Measurements from ENCODE around the gene CLMN.

Gene CLMN

DNA sequence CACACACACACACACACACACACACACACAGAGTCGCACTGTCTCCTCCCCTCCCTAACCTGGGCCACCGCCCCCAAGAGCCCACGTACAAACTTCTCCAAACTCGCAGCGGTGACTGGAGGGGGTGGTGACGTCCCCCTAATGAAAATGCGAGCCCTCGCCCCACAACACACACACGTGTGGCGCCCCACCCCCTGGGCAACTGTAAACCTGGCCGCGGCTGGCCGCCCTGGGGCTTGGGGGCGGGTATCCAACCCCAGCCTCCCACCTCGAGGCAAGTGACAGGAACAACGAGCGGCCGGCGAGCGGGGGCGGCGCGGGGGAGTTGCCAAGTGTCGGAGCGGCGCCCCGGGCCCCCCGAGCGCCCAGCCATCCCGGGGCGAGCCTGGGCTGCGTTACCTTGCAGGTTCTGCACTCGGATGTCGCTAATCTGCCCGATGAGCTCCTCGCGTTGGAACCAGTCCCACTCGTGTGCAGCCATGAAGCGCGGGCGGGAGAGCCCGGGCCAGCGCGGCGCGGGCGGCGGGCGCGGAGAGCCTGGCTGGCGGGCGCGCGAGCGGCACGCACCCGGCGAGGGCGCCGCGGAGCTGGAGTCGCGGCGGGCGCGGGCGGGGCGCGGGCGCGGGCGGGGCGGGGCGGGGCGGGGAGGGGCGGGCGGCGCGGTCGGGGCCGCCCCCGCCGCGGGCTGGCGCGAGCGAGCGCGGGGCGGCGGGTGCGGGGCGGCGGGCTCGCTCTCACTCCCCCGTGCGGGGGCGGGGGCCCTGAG lies at the start of gene CLMN:
CLMN (minus strand) TSS at position 597 of the 766 bp plus-strand sequence; CDS start at position 481, 116 bp downstream.
- DNase-seq = peak; percentile 23

GRCh38 chr14:95365401-95365800 lies 45.7 kb upstream of the CLMN start:
- no peak for DNase-seq

GRCh38 chr14:95364481-95365209 lies 44.9 kb upstream of the CLMN start:
- no peak for DNase-seq

DNA sequence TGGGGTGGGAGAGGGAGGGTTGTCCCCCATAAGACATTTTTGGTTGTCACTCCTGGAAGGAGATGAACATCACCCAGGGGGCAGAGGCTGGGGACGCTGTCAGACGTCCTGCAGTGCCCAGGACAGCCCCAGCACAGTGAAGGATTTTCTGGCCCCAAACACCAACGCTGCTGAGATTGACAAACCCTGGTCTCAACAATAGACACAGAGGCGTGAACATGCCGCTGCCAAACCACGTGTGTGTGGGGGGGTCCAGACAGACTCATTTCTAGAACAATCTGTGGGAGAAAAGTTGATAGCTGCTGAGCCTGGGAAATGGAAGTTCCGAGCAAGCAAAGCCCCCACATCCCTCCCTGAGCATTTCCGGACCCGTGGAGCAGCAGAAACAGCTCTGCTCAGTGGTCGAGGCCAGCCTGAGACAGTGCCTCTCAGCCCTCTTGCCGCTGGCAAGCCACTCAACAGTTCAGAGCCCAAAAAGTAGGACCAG lies 43.8 kb upstream of the CLMN start:
- no peak for DNase-seq

- DNase-seq = no peak
Measured at GRCh38 chr14:95362138-95362494, 42.4 kb upstream of the CLMN start.

DNA sequence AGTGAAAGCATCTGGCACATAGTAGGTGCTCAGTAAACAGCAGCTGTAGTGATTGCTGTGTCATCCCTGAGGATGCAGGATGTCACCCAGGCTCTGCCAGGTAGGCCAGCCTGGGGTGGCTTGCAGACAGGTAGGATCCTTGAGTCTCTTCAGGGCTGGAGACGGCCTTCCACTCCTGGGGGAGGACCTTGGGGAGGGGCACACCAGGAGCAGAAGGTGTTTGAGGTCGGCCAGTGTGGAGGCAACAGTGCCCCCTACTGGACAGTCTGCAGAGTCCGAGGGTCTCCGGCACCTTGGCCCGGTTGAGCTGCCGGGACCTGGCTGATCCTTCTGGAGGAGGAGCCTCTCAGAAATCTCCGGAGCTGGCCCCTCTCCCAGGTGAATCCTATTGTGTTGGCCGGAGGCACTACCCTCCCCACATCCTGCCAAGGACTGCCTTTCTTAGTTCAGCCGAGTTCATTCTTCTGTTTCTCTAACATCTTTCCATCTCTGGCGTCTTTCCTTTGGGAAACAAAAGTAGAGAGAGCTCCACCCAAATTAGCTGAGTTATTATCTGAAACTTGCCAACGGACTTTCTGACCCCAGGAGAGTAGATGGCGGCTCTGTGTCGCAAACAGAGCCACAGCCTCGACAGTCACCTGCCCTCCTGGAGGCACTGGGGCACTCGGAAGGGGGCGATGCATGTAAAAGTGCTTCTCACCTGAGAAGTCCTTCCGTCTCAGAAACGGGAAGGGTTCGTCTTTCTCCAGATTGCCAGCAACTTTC lies 41.8 kb upstream of the CLMN start:
- DNase-seq = peak; percentile 37

DNA sequence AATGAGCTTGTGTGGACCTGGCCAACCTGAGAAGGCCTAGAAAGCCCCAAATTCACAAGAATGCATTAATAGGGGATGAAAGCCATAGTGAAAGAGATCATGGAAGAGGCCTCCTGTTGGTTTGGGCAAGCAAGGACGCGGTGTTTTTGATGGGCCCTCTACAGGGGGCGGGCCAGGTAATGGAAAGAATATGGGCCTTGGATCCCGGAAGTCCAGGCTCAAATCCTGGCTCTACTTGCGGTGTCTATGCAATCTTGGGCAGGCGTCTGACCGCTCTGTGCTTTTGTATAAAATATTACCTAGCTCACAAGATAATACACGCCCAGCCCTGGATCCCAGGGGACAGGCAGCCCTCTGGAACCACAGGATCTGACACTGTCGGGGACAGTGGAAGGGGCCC lies 41.1 kb upstream of the CLMN start:
- no peak for DNase-seq

- no peak for DNase-seq
Measured at GRCh38 chr14:95359994-95360826, 40.5 kb upstream of the CLMN start.

- no peak for DNase-seq
Measured at GRCh38 chr14:95356245-95356869, 36.6 kb upstream of the CLMN start.

DNA sequence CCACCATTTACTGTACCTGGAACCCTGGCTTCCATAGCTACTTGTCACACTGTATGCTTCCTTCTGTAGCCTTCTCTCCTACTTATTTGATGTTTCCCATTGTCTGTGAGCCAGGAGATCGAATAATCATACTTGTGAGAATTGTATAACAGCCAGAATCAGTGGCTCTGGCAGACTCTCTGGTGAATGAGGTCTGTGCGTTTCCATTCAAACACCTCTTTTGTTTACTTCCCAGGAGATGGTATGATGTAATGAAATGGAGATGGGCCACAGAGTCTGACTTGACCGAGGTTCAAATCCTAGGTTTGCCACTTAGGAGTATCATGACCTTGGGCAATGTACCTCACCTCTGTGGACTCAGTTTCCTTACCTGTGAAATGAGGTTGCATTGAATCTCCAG lies 35.7 kb upstream of the CLMN start:
- DNase-seq = no peak

GRCh38 chr14:95354834-95355233 lies 35.1 kb upstream of the CLMN start:
- DNase-seq = no peak

- DNase-seq = no peak
Measured at GRCh38 chr14:95353664-95354063, 34.0 kb upstream of the CLMN start.

- DNase-seq = no peak
Measured at GRCh38 chr14:95353007-95353406, 33.3 kb upstream of the CLMN start.

DNA sequence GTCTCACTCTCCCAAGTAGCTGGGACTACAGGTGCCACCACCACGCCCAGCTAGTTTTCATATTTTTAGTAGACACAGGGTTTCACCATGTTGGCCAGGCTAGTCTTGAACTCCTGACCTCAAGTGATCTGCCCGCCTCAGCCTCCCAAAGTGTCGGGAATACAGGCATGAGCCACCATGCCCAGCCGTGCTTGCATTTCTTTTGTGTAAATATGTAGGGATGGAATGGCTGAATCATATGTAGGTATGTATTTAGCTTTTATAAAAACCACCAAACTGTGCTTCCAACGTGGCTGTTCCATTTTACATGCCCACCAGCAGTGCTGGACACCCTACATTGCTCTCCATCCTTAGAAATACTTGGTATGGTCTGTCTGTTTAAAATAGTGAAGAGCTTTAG lies 32.8 kb upstream of the CLMN start:
- DNase-seq = no peak

DNA sequence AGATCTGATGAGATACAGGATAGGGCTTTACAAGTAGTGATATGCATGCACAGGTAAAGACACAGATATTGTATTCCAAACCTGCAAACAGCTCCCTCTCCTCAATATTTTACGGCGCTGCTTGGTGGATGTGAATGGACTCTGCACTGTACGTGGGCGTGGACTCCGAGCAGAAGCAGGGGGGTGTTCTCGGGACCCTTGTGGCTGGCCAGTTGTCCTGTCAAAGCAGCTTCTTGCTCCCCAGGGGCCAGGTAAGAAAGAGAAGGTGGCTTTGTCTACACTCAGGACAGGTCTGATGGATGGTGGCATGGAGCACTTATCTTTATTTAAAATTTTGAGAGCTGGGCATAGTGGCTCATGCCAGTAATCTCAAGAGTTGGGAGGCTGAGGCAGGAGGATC lies 29.5 kb upstream of the CLMN start:
- no peak for DNase-seq

DNA sequence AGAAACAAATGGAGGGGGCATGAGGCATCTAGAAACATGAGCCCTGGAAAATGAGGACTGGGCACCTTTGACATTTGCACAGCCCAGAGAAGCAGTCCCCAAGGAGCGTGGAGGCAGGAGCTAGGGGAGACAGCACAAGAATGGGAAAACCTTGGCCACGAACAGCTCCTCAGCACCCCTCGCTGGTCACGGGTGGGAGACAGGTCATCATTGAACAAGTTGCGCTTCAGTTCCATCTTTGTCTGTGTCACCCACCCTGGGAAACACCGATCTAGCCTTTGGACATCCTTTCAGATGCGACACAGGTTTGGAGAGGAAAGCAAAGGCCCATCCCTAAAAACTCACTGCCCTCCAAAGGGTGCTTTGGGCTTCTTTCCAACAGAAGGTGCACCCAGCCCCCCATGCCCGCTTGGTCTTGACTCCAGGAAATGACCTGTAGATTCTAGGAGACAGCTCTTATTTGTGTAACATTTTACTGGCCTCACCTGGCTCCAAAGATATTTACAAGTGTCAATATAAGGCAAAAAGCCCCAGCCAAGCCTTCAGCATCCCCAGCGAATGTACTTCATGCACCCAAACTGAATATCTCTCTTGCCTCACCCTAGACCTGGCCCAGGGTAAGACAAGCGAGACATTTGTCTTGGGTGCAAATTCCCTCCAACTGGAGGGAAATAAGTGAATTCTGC lies 28.8 kb upstream of the CLMN start:
- DNase-seq = no peak

DNA sequence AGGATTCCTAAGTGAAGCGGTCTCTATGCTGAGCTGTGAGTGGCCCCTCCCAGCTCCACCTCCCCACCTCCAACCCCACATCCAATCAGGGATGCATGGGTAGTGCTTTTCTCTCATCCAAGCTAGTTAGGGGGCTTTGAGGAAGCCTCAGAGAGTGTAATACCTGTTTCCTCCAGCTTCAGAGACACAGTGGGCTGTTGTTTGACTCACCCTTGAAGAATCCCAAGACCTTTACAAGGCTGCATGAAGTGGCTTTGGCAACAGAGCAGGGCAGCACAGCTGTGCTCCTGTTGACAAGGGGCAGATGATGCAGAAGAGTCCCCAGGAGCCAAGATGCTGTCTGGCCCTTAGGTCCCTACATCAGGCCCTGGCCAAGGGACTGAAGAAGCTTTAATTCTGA lies 27.1 kb upstream of the CLMN start:
- DNase-seq = no peak

DNA sequence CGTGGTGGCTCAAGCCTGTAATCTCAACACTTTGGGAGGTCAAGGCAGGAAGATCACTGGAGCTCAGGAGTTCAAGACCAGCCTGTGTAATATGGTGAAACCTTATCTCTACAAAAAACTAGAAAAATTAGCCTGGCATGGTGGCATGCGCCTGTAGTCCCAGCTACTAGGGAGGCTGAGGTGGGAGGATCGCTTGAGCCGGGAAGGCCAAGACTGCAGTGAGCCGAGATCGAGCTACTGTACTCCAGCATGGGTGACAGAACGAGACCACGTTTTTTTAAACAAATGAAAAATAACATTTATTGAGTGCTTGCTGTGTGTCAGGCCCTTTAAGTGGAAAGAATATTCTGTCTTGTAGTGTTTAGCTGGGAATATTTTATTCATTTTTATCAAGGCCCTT lies 26.6 kb upstream of the CLMN start:
- no peak for DNase-seq

- no peak for DNase-seq
Measured at GRCh38 chr14:95345032-95345431, 25.3 kb upstream of the CLMN start.

DNA sequence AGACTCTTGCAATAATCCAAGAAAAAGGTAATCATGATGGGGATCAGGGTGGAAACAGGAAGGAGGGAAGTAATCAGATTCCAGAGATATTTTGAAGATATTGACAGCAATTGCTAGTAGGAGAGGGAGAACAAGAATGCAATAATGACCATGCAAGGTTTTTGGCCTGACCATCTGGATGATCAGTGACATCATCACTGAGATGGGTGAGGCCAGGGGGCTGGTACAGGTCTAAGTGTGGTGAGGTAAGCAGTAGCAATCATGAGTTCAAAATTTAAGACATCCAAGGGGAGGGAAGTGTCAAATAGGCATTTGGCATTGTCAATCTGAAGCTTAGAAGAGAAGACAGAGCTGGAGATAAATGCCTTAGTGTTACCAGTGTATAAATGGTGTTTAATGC lies 24.8 kb upstream of the CLMN start:
- DNase-seq = no peak

- no peak for DNase-seq
Measured at GRCh38 chr14:95341564-95341963, 21.9 kb upstream of the CLMN start.

DNA sequence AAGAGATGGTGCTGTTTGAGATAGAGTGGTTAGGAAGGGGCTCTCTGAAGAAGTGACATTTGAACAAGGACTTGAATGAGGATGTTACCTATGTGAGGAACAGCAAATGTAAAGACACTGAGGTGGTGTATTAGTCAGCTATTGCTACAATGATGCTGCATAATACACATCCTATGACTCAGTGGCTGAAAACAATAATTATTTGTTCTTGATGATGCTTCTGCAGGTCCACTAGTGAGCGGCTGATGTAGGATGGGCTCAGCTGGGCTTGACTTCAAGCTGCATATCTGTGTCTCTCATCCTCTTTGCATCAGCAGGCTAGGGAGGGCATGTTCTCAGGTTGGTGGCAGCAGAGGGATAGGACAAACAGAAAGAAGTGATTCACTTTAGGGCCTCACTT lies 21.4 kb upstream of the CLMN start:
- DNase-seq = no peak
